GM15510 (cell line): Measurements from ENCODE around the gene HORMAD1.

Experiments
- POLR2A ChIP-seq: IDR thresholded peaks from 3 replicates; pipeline ENCODE4 v1.6.1; 2011; ENCODE audit warnings: borderline replicate concordance; ENCODE audit not compliant: insufficient read length; ENCODE audit errors: extremely low read depth

Gene HORMAD1

GRCh38 chr1:150718225-150718891, 2.3 kb downstream of the HORMAD1 start:
- TF ChIP-seq POLR2A, result no peak

GRCh38 chr1:150708595-150708994, 12.1 kb downstream of the HORMAD1 start:
- TF ChIP-seq POLR2A, result no peak

- no peak for TF ChIP-seq POLR2A
Observed at GRCh38 chr1:150706091-150706490, 14.6 kb downstream of the HORMAD1 start.

GRCh38 chr1:150703427-150703826, 17.3 kb downstream of the HORMAD1 start:
- TF ChIP-seq POLR2A, result no peak

GRCh38 chr1:150696995-150697927, 23.4 kb downstream of the HORMAD1 start, which contains the start of gene GOLPH3L:
Gene GOLPH3L (minus strand): TSS chr1:150697154. CDS start chr1:150694838, 2,316 bp downstream.
- peak; percentile 22 for TF ChIP-seq POLR2A

- TF ChIP-seq POLR2A, result no peak
Observed at GRCh38 chr1:150696590-150696989, 24.1 kb downstream of the HORMAD1 start.

- no peak for TF ChIP-seq POLR2A
Observed at GRCh38 chr1:150696162-150696561, 24.5 kb downstream of the HORMAD1 start.

GRCh38 chr1:150695561-150695960, 25.1 kb downstream of the HORMAD1 start:
- no peak for TF ChIP-seq POLR2A

GRCh38 chr1:150692720-150693119, 28.0 kb downstream of the HORMAD1 start:
- TF ChIP-seq POLR2A, result no peak

- no peak for TF ChIP-seq POLR2A
Observed at GRCh38 chr1:150688763-150689162, 31.9 kb downstream of the HORMAD1 start.

GRCh38 chr1:150686275-150686674, 34.4 kb downstream of the HORMAD1 start:
- TF ChIP-seq POLR2A, result no peak

- TF ChIP-seq POLR2A, result no peak
Observed at GRCh38 chr1:150683914-150684313, 36.8 kb downstream of the HORMAD1 start.

- no peak for TF ChIP-seq POLR2A
Observed at GRCh38 chr1:150678988-150679387, 41.7 kb downstream of the HORMAD1 start.

GRCh38 chr1:150674881-150675280, 45.8 kb downstream of the HORMAD1 start:
- no peak for TF ChIP-seq POLR2A

GRCh38 chr1:150663321-150663720, 57.4 kb downstream of the HORMAD1 start:
- no peak for TF ChIP-seq POLR2A
